GM21515 (cell line): ENCODE data around the gene ASAP2.

Source experiments
- ATAC-seq: cut with Tn5 transposase; IDR thresholded peaks from one replicate; pipeline ENCODE4 v1.9.1; 2021; ENCODE audit not compliant: unreplicated experiment

The ASAP2 gene

GRCh38 chr2:9291866-9292265, 85.3 kb downstream of the ASAP2 start:
- no peak for ATAC-seq

- ATAC-seq = no peak
Measured at GRCh38 chr2:9292426-9292825, 85.8 kb downstream of the ASAP2 start.

- ATAC-seq = no peak
Measured at GRCh38 chr2:9294764-9295163, 88.2 kb downstream of the ASAP2 start.

- ATAC-seq = no peak
Measured at GRCh38 chr2:9296559-9296958, 89.9 kb downstream of the ASAP2 start.

GRCh38 chr2:9297156-9297555, 90.5 kb downstream of the ASAP2 start:
- no peak for ATAC-seq

- ATAC-seq = no peak
Measured at GRCh38 chr2:9297807-9298206, 91.2 kb downstream of the ASAP2 start.

- no peak for ATAC-seq
Measured at GRCh38 chr2:9298583-9298982, 92.0 kb downstream of the ASAP2 start.

- no peak for ATAC-seq
Measured at GRCh38 chr2:9299161-9300100, 92.8 kb downstream of the ASAP2 start.

- ATAC-seq = no peak
Measured at GRCh38 chr2:9300214-9300613, 93.6 kb downstream of the ASAP2 start.

- no peak for ATAC-seq
Measured at GRCh38 chr2:9300829-9301453, 94.3 kb downstream of the ASAP2 start.

- ATAC-seq = no peak
Measured at GRCh38 chr2:9302755-9303154, 96.1 kb downstream of the ASAP2 start.

GRCh38 chr2:9303528-9304225, 97.1 kb downstream of the ASAP2 start:
- ATAC-seq = no peak

- ATAC-seq = no peak
Measured at GRCh38 chr2:9306911-9307310, 100.3 kb downstream of the ASAP2 start.

GRCh38 chr2:9307535-9307934, 100.9 kb downstream of the ASAP2 start:
- no peak for ATAC-seq

- no peak for ATAC-seq
Measured at GRCh38 chr2:9308186-9308955, 101.8 kb downstream of the ASAP2 start.

- ATAC-seq = no peak
Measured at GRCh38 chr2:9309147-9309546, 102.5 kb downstream of the ASAP2 start.

- no peak for ATAC-seq
Measured at GRCh38 chr2:9310377-9310776, 103.8 kb downstream of the ASAP2 start.

- no peak for ATAC-seq
Measured at GRCh38 chr2:9310798-9311197, 104.2 kb downstream of the ASAP2 start.

GRCh38 chr2:9311488-9311887, 104.9 kb downstream of the ASAP2 start:
- ATAC-seq = no peak

- ATAC-seq = no peak
Measured at GRCh38 chr2:9312591-9312990, 106.0 kb downstream of the ASAP2 start.

- ATAC-seq = no peak
Measured at GRCh38 chr2:9313443-9313842, 106.8 kb downstream of the ASAP2 start.
